Peyer's patch (tissue), 4 donors: ENCODE measurements around the gene GBX1. TPM values are rescaled to one million over a fixed set of nuclear protein-coding genes. Genes with fewer than 3 reads are reported as not detected.

ENCODE experiments used
- DNase-seq, 3 donors: peaks; one replicate each; pipeline ENCODE4 v3.0.0-alpha.2; 2017 to 2019
- H3K27ac ChIP-seq, 4 donors: fragments of 200-600 bp; sonication (generic); one replicate each; pipeline ENCODE4 v1.5.1; 2016 to 2019
- H3K27me3 ChIP-seq, 2 donors: fragments of 200-600 bp; sonication (generic); one replicate each; pipeline ENCODE4 v1.5.1; 2019
- H3K36me3 ChIP-seq, 3 donors: fragments of 200-600 bp; sonication (generic); one replicate each; pipeline ENCODE4 v1.5.1; 2016 to 2019
- H3K4me1 ChIP-seq, 4 donors: fragments of 200-600 bp; sonication (generic); one replicate each; pipeline ENCODE4 v1.5.1; 2016 to 2019
- H3K4me3 ChIP-seq, 4 donors: fragments of 200-600 bp; sonication (generic); 1 replicate in 3 of 4; 2 replicates in 1 of 4; pipeline ENCODE4 v1.5.1; 2016 to 2019; ENCODE audit warnings: mild to moderate bottlenecking in 1 of 4
- H3K9me3 ChIP-seq, 4 donors: fragments of 200-600 bp; sonication (generic); one replicate each; pipeline ENCODE4 v1.5.1; 2016 to 2019; ENCODE audit warnings: mild to moderate bottlenecking in 1 of 4
- POLR2A ChIP-seq, 2 donors: fragments of 450-650 bp; IDR thresholded peaks; one replicate each; pipeline ENCODE4 v1.5.1; 2017; ENCODE audit warnings: antibody characterized with exemption in 2 of 2, mild to moderate bottlenecking in 2 of 2, moderate library complexity in 2 of 2
- total RNA-seq, 4 donors: library from RNA; depleted of rRNA; stranded (reverse); fragments of >200 nt; gene quantifications; one replicate each; pipeline ENCODE4 v1.1.0, GENCODE V29; 2016
- TF ChIP-seq, protein P1 (sequence below), 6 experiments: fragments of 450-650 bp in 4 of 6; fragments of 200-600 bp in 2 of 6; sonication (generic) in 1 of 6; IDR thresholded peaks; one replicate each; pipeline ENCODE4 v1.5.1; 2017 to 2019; ENCODE audit warnings: antibody characterized with exemption in 6 of 6, mild to moderate bottlenecking in 3 of 6, moderate library complexity in 1 of 6

GBX1 gene
- total RNA-seq, 4 donors from 2014 or later = not detected

DNA sequence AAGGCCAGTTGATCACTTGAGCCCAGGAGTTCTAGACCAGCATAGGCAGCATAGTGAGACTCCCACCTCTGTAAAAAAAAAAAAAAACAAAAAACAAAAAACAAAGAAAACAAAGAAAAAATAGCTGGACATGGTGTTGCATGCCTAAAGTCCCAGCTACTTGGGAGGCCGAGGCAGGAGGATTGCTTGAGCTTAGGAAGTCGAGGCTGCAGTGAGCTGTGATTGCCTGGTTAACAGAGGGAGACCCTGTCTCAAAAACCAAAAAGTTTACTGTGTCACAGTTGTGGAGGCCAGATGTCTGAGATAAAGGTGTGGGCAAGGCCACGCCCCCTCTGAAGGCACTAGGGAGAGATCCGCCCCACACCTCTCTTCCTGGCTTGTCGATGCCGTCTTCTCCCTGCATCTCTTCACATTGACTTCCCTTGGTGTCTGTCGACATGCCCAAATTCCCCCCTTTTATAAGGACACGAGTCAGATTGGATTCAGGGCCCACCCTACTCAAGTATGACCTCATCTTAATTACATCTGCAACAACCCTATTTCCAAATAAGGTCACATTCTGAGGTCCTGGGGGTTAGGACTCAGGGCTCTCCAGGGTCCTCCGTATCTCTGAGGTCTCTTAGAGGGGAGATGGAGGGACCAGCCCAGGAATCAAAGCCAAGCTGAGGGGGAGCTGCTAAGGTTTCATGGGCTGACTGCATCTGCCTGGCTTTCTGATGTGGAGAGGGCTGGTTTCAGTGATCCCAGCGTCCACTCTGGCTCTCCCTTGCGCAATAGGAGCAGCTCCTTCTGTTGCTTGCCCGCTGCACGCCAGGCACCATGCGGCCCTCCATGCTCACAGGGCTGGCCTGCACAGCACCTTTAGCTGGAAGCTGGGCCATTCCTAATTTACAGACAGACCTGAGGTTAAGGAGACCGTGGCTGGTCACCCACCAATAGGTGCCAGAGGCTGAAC is 58.1 kb downstream of the GBX1 start:
- no peaks in the 10 kb centered on the region for H3K27me3 ChIP-seq
- H3K36me3 ChIP-seq = peaks cover 0 to 8% (median 0%) of the 10 kb centered on the region in 3 donors
- TF ChIP-seq POLR2A (IDR thresholded peaks at IDR 0.05) = no peak
- TF ChIP-seq, protein P1, sequence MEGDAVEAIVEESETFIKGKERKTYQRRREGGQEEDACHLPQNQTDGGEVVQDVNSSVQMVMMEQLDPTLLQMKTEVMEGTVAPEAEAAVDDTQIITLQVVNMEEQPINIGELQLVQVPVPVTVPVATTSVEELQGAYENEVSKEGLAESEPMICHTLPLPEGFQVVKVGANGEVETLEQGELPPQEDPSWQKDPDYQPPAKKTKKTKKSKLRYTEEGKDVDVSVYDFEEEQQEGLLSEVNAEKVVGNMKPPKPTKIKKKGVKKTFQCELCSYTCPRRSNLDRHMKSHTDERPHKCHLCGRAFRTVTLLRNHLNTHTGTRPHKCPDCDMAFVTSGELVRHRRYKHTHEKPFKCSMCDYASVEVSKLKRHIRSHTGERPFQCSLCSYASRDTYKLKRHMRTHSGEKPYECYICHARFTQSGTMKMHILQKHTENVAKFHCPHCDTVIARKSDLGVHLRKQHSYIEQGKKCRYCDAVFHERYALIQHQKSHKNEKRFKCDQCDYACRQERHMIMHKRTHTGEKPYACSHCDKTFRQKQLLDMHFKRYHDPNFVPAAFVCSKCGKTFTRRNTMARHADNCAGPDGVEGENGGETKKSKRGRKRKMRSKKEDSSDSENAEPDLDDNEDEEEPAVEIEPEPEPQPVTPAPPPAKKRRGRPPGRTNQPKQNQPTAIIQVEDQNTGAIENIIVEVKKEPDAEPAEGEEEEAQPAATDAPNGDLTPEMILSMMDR (IDR thresholded peaks at IDR 0.05) = no peak
- H3K4me1 ChIP-seq = peaks cover 0 to 32% (median 3%) of the 10 kb centered on the region in 4 donors
- H3K9me3 ChIP-seq = no peaks in the 10 kb centered on the region
- DNase-seq = no peak
- peak overlapping the region in 2 of 4 donors; percentile 15 to 38 for H3K27ac ChIP-seq
- H3K4me3 ChIP-seq = no peak overlapping the region

DNA sequence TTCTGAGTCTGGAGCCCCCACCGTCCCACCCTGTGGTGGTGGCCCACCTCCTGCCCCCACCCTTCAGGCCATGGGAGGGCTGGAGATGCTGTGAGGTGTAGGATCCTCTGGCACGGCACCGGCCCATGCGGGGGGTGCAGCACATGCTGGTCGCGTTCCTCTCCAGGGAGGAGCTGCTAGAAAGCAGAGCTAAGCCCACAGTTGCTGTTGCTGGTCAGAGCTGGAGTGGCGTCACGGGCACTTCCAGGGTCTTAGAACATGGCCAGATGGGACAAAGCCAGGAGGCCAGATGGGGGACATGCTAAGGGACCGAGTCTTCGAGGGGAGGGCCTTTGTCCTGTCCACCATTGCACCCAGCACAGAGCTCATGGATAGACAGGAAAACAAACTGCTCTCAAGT is 59.6 kb downstream of the GBX1 start:
- no peaks in the 10 kb centered on the region for H3K9me3 ChIP-seq
- H3K27me3 ChIP-seq = no peaks in the 10 kb centered on the region
- peaks cover 0 to 9% (median 0%) of the 10 kb centered on the region in 3 donors for H3K36me3 ChIP-seq
- DNase-seq = no peak
- TF ChIP-seq, protein P1 (IDR thresholded peaks at IDR 0.05) = no peak
- no peak for TF ChIP-seq POLR2A (IDR thresholded peaks at IDR 0.05)
- no peak overlapping the region for H3K27ac ChIP-seq
- peaks cover 0 to 23% (median 0%) of the 10 kb centered on the region in 4 donors for H3K4me1 ChIP-seq
- H3K4me3 ChIP-seq = no peak overlapping the region

DNA sequence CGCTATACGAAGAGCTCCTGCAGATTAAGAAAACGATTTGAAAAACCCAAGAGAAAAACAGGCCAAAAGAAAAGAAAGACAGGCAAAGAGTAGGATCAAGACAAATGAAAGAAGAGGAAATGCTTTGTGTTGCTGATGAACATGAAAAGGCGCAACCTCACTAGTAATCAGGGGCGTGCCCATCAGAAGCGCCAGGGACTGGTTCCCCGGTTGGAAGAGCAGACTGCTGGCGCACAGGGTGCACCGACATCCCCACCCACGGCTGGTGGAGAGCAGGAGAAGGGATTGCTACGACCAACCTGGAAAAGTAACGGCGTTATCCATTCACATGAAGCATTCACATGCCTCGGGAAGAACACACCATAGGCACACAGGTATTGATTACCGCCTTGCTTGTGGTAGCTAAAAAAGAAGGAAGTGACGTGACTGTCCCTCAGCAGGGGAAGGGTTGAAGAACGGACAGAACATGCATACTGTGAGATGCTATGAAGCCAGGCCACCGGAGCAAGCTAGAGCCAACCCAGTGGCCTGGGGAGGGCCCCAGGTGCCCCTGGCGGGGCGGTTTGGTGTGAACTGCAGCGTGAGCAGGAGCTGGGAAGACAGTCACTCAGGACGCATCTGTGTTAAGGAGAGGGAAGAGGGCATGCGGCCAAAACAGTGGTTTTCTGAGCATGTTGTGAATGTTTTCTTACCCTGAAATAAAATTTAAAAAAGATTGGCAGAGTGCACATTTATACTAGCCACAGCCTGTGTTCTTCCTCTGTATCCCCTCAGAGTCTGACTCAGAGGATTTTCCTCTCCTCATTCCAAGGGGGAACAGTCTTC is 62.9 kb downstream of the GBX1 start:
- no peak for DNase-seq
- Histone ChIP-seq H3K27ac (no peak overlapping the region), H3K4me3 (no peak overlapping the region), H3K36me3 (peaks cover 0 to 9% (median 0%) of the 10 kb centered on the region in 3 donors), H3K9me3 (no peaks in the 10 kb centered on the region), H3K4me1 (peaks cover 0 to 22% (median 0%) of the 10 kb centered on the region in 4 donors), H3K27me3 (no peaks in the 10 kb centered on the region)
- TF ChIP-seq, protein P1 (IDR thresholded peaks at IDR 0.05) = no peak
- no peak for TF ChIP-seq POLR2A (IDR thresholded peaks at IDR 0.05)

DNA sequence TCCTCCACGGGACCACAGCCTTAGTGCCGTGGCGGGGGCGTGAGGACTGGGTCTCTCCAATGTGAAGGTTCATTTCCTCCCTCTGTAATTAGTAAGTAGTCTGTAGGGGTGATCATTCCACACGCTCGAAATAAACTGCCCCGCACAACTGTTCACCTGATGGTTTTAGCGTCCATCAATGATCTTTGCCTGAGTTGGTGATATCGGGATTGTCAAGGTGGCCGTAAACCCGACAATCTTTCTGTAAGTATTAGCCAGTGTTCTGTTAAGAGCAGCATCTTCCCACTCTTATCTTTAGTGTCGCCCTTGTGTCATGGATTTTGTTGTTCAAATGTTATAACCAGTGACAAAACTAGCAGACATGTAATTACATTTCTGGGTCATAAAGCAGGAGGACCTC is 63.5 kb downstream of the GBX1 start:
- Histone ChIP-seq H3K36me3 (peaks cover 0 to 9% (median 0%) of the 10 kb centered on the region in 3 donors), H3K4me3 (no peak overlapping the region), H3K27ac (no peak overlapping the region), H3K27me3 (no peaks in the 10 kb centered on the region), H3K4me1 (peaks cover 0 to 22% (median 0%) of the 10 kb centered on the region in 4 donors), H3K9me3 (no peaks in the 10 kb centered on the region)
- TF ChIP-seq POLR2A (IDR thresholded peaks at IDR 0.05) = no peak
- TF ChIP-seq, protein P1 (IDR thresholded peaks at IDR 0.05) = no peak
- DNase-seq = no peak

DNA sequence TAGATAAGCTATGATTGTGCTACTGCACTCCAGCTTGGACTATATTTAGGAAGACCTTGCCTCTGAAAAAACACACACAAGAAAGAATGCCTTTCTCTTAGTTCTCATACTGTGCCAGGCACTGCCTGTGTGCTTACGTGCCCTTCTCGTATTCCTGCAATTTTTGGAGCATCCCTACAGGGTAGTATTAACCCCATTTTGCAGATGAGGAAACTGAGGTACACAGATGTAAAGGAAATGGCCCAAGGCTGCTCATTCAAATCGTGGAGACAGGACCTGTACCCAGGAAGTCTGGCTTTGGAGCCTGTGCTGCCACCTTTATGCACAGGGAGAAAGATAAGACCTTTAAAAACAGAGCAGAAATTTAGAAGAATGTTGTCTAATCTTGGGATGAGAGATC is 64.5 kb downstream of the GBX1 start:
- H3K9me3 ChIP-seq = no peaks in the 10 kb centered on the region

More for the DNA sequence above, 64.5 kb downstream of the GBX1 start:
- no peak for DNase-seq
- H3K4me1 ChIP-seq = peaks cover 0 to 22% (median 0%) of the 10 kb centered on the region in 4 donors
- H3K36me3 ChIP-seq = peaks cover 0 to 9% (median 0%) of the 10 kb centered on the region in 3 donors
- H3K4me3 ChIP-seq = no peak overlapping the region
- H3K27me3 ChIP-seq = no peaks in the 10 kb centered on the region
- TF ChIP-seq POLR2A (IDR thresholded peaks at IDR 0.05) = no peak
- TF ChIP-seq, protein P1 (IDR thresholded peaks at IDR 0.05) = no peak
- H3K27ac ChIP-seq = no peak overlapping the region
